Measurements from ENCODE around the gene SDK1. TPM values are rescaled to one million over a fixed set of nuclear protein-coding genes. Genes with fewer than 3 reads are reported as not detected.

The SDK1 gene
- total RNA-seq, 2 experiments from 2014 or later = 0.19 to 0.36 TPM

DNA sequence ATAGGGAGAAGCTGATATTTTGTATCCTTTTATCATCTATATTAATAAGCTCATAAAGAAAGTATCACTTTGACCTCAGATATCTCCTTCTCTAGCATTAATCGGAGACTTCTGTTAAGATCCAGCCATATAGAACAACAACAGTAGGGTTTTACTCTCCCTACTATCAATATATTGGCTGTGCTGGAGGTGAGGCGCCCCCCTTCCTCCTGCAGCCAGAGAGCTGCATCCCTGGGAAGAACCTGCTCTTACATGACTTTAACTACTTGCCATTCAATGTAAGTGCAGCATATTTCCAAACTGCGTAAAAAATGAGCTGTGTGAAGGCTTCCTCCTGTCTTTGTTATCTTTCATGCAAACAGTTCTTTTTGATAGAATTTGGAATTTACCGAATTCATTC lies 247.8 kb downstream of the SDK1 start:
- no peak overlapping the region for H2AFZ ChIP-seq (ENCODE audit: low read length)
- no peak overlapping the region for H3K27ac ChIP-seq (ENCODE audit: low read depth, low read length, poor library complexity, severe bottlenecking)
- TF ChIP-seq, protein P1, sequence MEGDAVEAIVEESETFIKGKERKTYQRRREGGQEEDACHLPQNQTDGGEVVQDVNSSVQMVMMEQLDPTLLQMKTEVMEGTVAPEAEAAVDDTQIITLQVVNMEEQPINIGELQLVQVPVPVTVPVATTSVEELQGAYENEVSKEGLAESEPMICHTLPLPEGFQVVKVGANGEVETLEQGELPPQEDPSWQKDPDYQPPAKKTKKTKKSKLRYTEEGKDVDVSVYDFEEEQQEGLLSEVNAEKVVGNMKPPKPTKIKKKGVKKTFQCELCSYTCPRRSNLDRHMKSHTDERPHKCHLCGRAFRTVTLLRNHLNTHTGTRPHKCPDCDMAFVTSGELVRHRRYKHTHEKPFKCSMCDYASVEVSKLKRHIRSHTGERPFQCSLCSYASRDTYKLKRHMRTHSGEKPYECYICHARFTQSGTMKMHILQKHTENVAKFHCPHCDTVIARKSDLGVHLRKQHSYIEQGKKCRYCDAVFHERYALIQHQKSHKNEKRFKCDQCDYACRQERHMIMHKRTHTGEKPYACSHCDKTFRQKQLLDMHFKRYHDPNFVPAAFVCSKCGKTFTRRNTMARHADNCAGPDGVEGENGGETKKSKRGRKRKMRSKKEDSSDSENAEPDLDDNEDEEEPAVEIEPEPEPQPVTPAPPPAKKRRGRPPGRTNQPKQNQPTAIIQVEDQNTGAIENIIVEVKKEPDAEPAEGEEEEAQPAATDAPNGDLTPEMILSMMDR (conservative IDR thresholded peaks at IDR 0.05; ENCODE audit: low read length) = no peak
- TF ChIP-seq EZH2phosphoT487 (IDR thresholded peaks at IDR 0.05; ENCODE audit: borderline replicate concordance, low read depth, low read length) = no peak
- intact Hi-C loops (cut with micrococcal nuclease; ENCODE audit: unreplicated experiment) = no loop called here
- H3K9me2 ChIP-seq (ENCODE audit: insufficient read depth, low read length) = no peaks in the 10 kb centered on the region
- POLR2A ChIA-PET = no interaction called here
- H3K36me3 ChIP-seq (ENCODE audit: insufficient read depth, low read length) = no peaks in the 10 kb centered on the region
- H3K79me2 ChIP-seq (ENCODE audit: insufficient read depth, low read depth, low read length) = no peaks in the 10 kb centered on the region
- H3K4me1 ChIP-seq (ENCODE audit: insufficient read depth, low read length, poor library complexity, severe bottlenecking) = no peaks in the 10 kb centered on the region
- H3K4me3 ChIP-seq (ENCODE audit: low read depth, low read length, poor library complexity, severe bottlenecking) = no peak overlapping the region
- H4K20me1 ChIP-seq (ENCODE audit: insufficient read depth, low read length) = no peaks in the 10 kb centered on the region
- CTCF ChIA-PET (ENCODE audit: unreplicated experiment) = no interaction called here
- BruUV-seq (replicated peaks) = no TSS peak
- DNase-seq (ENCODE audit: low spot score) = no peak
- no peak overlapping the region for H3K4me2 ChIP-seq (ENCODE audit: low read length)
- H3K9me3 ChIP-seq (ENCODE audit: low read length) = no peaks in the 10 kb centered on the region

DNA sequence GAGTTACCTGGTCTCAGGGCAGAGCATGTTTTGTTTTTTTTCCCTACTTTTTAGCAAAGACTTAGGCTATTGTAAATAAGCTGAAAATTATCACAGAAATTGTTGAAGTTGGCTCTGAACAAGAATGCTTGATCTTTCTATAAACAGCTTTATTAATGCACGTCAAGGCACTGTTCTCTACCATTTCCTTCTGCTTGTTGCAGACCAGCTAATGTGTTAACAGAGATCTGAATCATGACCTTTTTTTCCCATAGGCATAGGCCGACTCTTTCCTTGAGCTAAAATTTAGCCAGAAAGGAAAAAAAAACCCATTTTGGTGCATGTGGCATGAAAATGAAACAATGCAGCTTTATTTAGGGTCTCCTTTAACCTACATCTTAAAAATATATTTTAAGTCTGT lies 248.5 kb downstream of the SDK1 start:
- intact Hi-C loops (cut with micrococcal nuclease; ENCODE audit: unreplicated experiment) = no loop called here
- no peak overlapping the region for H3K4me2 ChIP-seq (ENCODE audit: low read length)
- H3K79me2 ChIP-seq (ENCODE audit: insufficient read depth, low read depth, low read length) = no peaks in the 10 kb centered on the region
- ChIA-PET POLR2A (interaction anchor here (0.6 kb wide), 1 partner anchor 92 kb away, joined by 3 read pairs; no protein-coding TSS in a partner anchor), CTCF (ENCODE audit: unreplicated experiment) (no interaction called here)
- H3K4me3 ChIP-seq (ENCODE audit: low read depth, low read length, poor library complexity, severe bottlenecking) = no peak overlapping the region
- no peak overlapping the region for H2AFZ ChIP-seq (ENCODE audit: low read length)
- no TSS peak for BruUV-seq (replicated peaks)
- H3K9me2 ChIP-seq (ENCODE audit: insufficient read depth, low read length) = no peaks in the 10 kb centered on the region
- H3K4me1 ChIP-seq (ENCODE audit: insufficient read depth, low read length, poor library complexity, severe bottlenecking) = no peaks in the 10 kb centered on the region
- no peaks in the 10 kb centered on the region for H3K36me3 ChIP-seq (ENCODE audit: insufficient read depth, low read length)
- H3K27ac ChIP-seq (ENCODE audit: low read depth, low read length, poor library complexity, severe bottlenecking) = no peak overlapping the region
- no peaks in the 10 kb centered on the region for H4K20me1 ChIP-seq (ENCODE audit: insufficient read depth, low read length)
- DNase-seq (ENCODE audit: low spot score) = no peak
- TF ChIP-seq EZH2phosphoT487 (IDR thresholded peaks at IDR 0.05; ENCODE audit: borderline replicate concordance, low read depth, low read length) = no peak
- TF ChIP-seq, protein P1 (conservative IDR thresholded peaks at IDR 0.05; ENCODE audit: low read length) = no peak
- no peaks in the 10 kb centered on the region for H3K9me3 ChIP-seq (ENCODE audit: low read length)

DNA sequence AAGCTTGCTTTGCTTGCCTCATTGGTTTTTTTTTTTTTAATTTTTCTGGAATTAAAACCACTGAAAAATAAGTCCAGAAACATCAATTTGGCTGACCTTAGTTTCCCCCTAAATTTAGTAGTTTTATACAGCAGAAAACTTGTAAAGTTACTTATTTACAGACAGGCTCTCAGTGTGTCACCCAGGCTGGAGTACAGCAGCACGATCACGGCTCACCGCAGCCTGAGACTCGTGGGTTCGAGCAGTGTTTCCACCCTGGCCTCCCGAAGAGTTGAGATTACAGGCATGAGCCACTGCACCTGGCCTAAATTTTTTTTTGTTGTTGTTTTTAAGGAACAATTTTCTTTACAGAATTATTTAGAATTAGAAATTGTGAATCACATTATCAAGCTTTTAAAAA lies 250.5 kb downstream of the SDK1 start:
- H3K4me2 ChIP-seq (ENCODE audit: low read length) = no peak overlapping the region
- ChIA-PET CTCF (ENCODE audit: unreplicated experiment) (no interaction called here), POLR2A (no interaction called here)

More for the DNA sequence above, 250.5 kb downstream of the SDK1 start:
- no peaks in the 10 kb centered on the region for H3K4me1 ChIP-seq (ENCODE audit: insufficient read depth, low read length, poor library complexity, severe bottlenecking)
- no peak overlapping the region for H2AFZ ChIP-seq (ENCODE audit: low read length)
- H3K4me3 ChIP-seq (ENCODE audit: low read depth, low read length, poor library complexity, severe bottlenecking) = no peak overlapping the region
- no peaks in the 10 kb centered on the region for H4K20me1 ChIP-seq (ENCODE audit: insufficient read depth, low read length)
- no peaks in the 10 kb centered on the region for H3K9me2 ChIP-seq (ENCODE audit: insufficient read depth, low read length)
- no TSS peak for BruUV-seq (replicated peaks)
- no peak overlapping the region for H3K27ac ChIP-seq (ENCODE audit: low read depth, low read length, poor library complexity, severe bottlenecking)
- no peaks in the 10 kb centered on the region for H3K79me2 ChIP-seq (ENCODE audit: insufficient read depth, low read depth, low read length)
- H3K36me3 ChIP-seq (ENCODE audit: insufficient read depth, low read length) = no peaks in the 10 kb centered on the region
- no peak for DNase-seq (ENCODE audit: low spot score)
- H3K9me3 ChIP-seq (ENCODE audit: low read length) = no peaks in the 10 kb centered on the region
- TF ChIP-seq, protein P1 (conservative IDR thresholded peaks at IDR 0.05; ENCODE audit: low read length) = no peak
- no peak for TF ChIP-seq EZH2phosphoT487 (IDR thresholded peaks at IDR 0.05; ENCODE audit: borderline replicate concordance, low read depth, low read length)
- intact Hi-C loops (cut with micrococcal nuclease; ENCODE audit: unreplicated experiment) = no loop called here

All from OCI-LY7 (cell line).